Spleen (tissue), 11 donors: ENCODE results near the gene SESN2. TPM values are rescaled to one million over a fixed set of nuclear protein-coding genes. Genes with fewer than 3 reads are reported as not detected.

Source experiments
- DNase-seq: peaks from one replicate; pipeline ENCODE4 v3.0.0-alpha.2; 2020
- H3K27ac ChIP-seq, 8 donors: fragments of 200-600 bp; sonication (generic) in 7 of 8; 1 replicate in 4 of 8; 2 replicates in 4 of 8; pipeline versions ENCODE4 v1.5.0 to v1.8.0; 2016 to 2021; ENCODE audit warnings: inconsistent platforms in 4 of 8, mild to moderate bottlenecking in 4 of 8, moderate library complexity in 1 of 8
- H3K27me3 ChIP-seq, 7 donors: fragments of 200-600 bp; sonication (generic) in 6 of 7; replicated peaks in 1 of 7; 1 replicate in 4 of 7; 2 replicates in 3 of 7; pipeline versions ENCODE4 v1.5.0 to v1.8.0; 2016 to 2021; ENCODE audit warnings: inconsistent platforms in 3 of 7, mild to moderate bottlenecking in 1 of 7
- H3K36me3 ChIP-seq, 6 donors: fragments of 200-600 bp; sonication (generic) in 5 of 6; 1 replicate in 4 of 6; 2 replicates in 2 of 6; pipeline versions ENCODE4 v1.5.0 to v1.8.0; 2016 to 2021; ENCODE audit warnings: inconsistent platforms in 2 of 6
- H3K4me1 ChIP-seq, 6 donors: fragments of 200-600 bp; sonication (generic) in 5 of 6; 1 replicate in 3 of 6; 2 replicates in 3 of 6; pipeline versions ENCODE4 v1.5.0 to v1.8.0; 2016 to 2021; ENCODE audit warnings: inconsistent platforms in 3 of 6
- H3K4me3 ChIP-seq, 8 donors: fragments of 200-600 bp; sonication (generic) in 7 of 8; 1 replicate in 4 of 8; 2 replicates in 4 of 8; pipeline versions ENCODE4 v1.5.0 to v1.8.0; 2016 to 2021; ENCODE audit warnings: inconsistent platforms in 4 of 8, mild to moderate bottlenecking in 4 of 8, moderate library complexity in 2 of 8
- H3K9me3 ChIP-seq, 8 donors: fragments of 200-600 bp; sonication (generic) in 7 of 8; 1 replicate in 4 of 8; 2 replicates in 4 of 8; pipeline versions ENCODE4 v1.5.0 to v1.8.0; 2016 to 2021; ENCODE audit warnings: inconsistent platforms in 4 of 8
- CTCF ChIP-seq, 11 experiments: fragments of 200-600 bp in 7 of 11; fragments of 450-650 bp in 4 of 11; sonication (generic) in 4 of 11; IDR thresholded peaks in 8 of 11; conservative IDR thresholded peaks in 3 of 11; 1 replicate in 7 of 11; 2 replicates in 4 of 11; pipeline versions ENCODE4 v1.4.0 to v1.8.0; 2016 to 2021; ENCODE audit warnings: antibody characterized with exemption in 11 of 11, inconsistent platforms in 4 of 11, mild to moderate bottlenecking in 1 of 11
- POLR2A ChIP-seq, 3 donors: fragments of 450-650 bp; IDR thresholded peaks; one replicate each; pipeline ENCODE4 v1.5.1; 2017; ENCODE audit warnings: antibody characterized with exemption in 3 of 3, mild to moderate bottlenecking in 1 of 3
- POLR2AphosphoS5 ChIP-seq, 3 donors: sonication (generic); formaldehyde crosslinking; IDR thresholded peaks; one replicate each; pipeline ENCODE4 v1.5.1; 2017; ENCODE audit warnings: antibody characterized with exemption in 3 of 3
- WGBS, 5 donors: extraction: QIAGEN DNeasy Blood & Tissue Kit in 3 of 5; methylation state at CpG; one replicate each; pipeline versions ENCODE4 v1.1.5 to v1.1.7; 2013 to 2018; 5-methylcytosine and 5-hydroxymethylcytosine counted together
- intact Hi-C: fragments of 100-400 bp; cut with DNase I; formaldehyde crosslinking; loops from one replicate; pipeline ENCODE4 v1.15.0; 2023; ENCODE audit warnings: low total_unique reads
- polyA plus RNA-seq, 3 donors: library from polyadenylated mRNA; stranded (reverse); fragments of 200-250 nt; gene quantifications; one replicate each; pipeline ENCODE4 v1.2.1, GENCODE V29; 2013
- total RNA-seq, 7 donors: library from RNA; depleted of rRNA in 3 of 7; stranded (reverse); fragments of >200 nt in 3 of 7; fragmentation: NEBNext Ultra II Directional in 4 of 7; extraction: Animal tissue kit (Norgen Biotek cat#: 25700) in 4 of 7; gene quantifications; one replicate each; pipeline versions ENCODE4 v1.1.0 to v1.2.1, GENCODE V29; 2016 to 2021
- donor health status: healthy with polysubstance abuse.
- donor health status: DM: no; HTN: no; CAD: no; lungs with moderate emphysema.
- donor health status: DM: no; HTN: no; CAD: no.
- donor health status: Bipolar disorder and iron deficiency.
- donor health status: healthy.
- donor health status: DM: no; HTN: no; CAD: no.
- donor health status: DM: yes; HTN: yes; CAD: no.

SESN2 gene
- total and polyA plus RNA-seq, 10 donors: 2.4 to 16.7 (median 8.2) TPM

DNA sequence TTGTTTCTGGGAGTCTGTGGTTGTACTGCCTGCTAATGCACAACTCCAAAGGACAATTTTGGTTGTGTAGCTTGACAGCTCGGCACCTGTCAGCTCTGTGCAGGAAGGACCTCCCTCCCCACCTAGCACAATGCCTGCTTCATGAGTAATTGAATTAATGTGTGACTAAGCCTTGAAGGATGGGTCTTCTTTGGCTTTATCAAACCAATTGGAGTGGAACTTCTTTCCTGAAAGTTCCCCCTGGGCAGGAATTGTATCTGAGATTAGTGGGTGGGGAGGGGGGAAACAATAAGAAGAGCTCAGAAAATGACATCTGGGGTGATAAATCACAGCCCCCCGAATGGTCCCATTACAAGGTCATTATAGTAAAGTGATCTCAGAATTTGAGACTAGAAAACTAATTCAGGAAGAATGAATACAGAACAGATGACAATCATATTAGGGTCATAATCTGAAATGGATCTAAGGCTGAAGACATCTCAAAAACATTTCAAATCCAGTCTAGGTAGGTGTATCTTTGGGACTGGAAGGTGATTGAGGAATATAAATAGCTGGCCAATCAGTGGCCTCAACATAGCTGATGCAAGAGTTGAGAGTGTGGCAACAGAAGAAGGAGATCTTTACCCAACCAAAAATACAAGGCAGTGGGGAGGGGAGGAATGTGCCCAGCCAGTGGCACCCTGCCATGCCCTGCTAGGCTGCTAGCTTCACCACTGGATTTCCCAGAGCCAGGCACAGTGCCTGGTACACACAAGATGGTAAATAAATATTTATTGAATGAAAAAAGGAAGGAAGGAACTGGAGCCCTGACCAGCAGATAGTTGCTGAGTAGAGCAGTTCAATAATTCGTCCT is 10.1 kb upstream of the SESN2 start:
- 23 to 38% (median 29%) methylated on average over 3 of the region's 3 CpGs for WGBS, 5 donors
- DNase-seq: no peak

GRCh38 chr1:28249866-28250295 is 9.4 kb upstream of the SESN2 start:
- Histone ChIP-seq H3K4me3 (no peak overlapping the region), H3K4me1 (peaks cover 35 to 62% (median 50%) of the 10 kb centered on the region in 6 donors), H3K27ac (peak overlapping the region in 7 of 8 donors; percentile 15 to 97 (median 90)), H3K36me3 (no peaks in the 10 kb centered on the region), H3K27me3 (no peaks in the 10 kb centered on the region), H3K9me3 (no peaks in the 10 kb centered on the region)
- WGBS, 5 donors: 50 to 72% (median 57%) methylated on average over 4 of the region's 4 CpGs
- intact Hi-C loops: loop anchor here (10.0 kb wide), 1 partner anchor 115 kb away; the partner anchor contains the start of gene PHACTR4
- TF ChIP-seq CTCF (IDR thresholded peaks at IDR 0.05 in 8 of 11, conservative IDR thresholded peaks at IDR 0.05 in 3 of 11): no peak
- no peak for TF ChIP-seq POLR2A (IDR thresholded peaks at IDR 0.05)
- no peak for TF ChIP-seq POLR2AphosphoS5 (IDR thresholded peaks at IDR 0.05)
- no peak for DNase-seq

More for the DNA sequence above, 10.1 kb upstream of the SESN2 start:
- intact Hi-C loops: no loop called here
- no peaks in the 10 kb centered on the region for H3K36me3 ChIP-seq
- peak overlapping the region in 2 of 8 donors; percentile 10 to 73 for H3K4me3 ChIP-seq
- peak overlapping the region; percentile 84 to 97 (median 92) for H3K27ac ChIP-seq
- H3K4me1 ChIP-seq: peaks cover 41 to 68% (median 56%) of the 10 kb centered on the region in 6 donors
- TF ChIP-seq POLR2AphosphoS5 (IDR thresholded peaks at IDR 0.05) (no peak), POLR2A (IDR thresholded peaks at IDR 0.05) (no peak), CTCF (IDR thresholded peaks at IDR 0.05 in 8 of 11, conservative IDR thresholded peaks at IDR 0.05 in 3 of 11) (no peak)
- H3K9me3 ChIP-seq: no peaks in the 10 kb centered on the region
- H3K27me3 ChIP-seq: no peaks in the 10 kb centered on the region

GRCh38 chr1:28256197-28256827 is 3.0 kb upstream of the SESN2 start:
- no peaks in the 10 kb centered on the region for H3K36me3 ChIP-seq
- peaks cover 13 to 52% (median 25%) of the 10 kb centered on the region in 6 donors for H3K4me1 ChIP-seq
- DNase-seq: no peak
- H3K4me3 ChIP-seq: no peak overlapping the region
- peaks cover 0 to 5% (median 0%) of the 10 kb centered on the region in 7 donors for H3K27me3 ChIP-seq
- peak overlapping the region in 2 of 8 donors; percentile 3 to 48 for H3K27ac ChIP-seq
- no peaks in the 10 kb centered on the region for H3K9me3 ChIP-seq
- 68 to 76% (median 74%) methylated on average over 6 of the region's 6 CpGs for WGBS, 5 donors
- TF ChIP-seq CTCF (IDR thresholded peaks at IDR 0.05 in 8 of 11, conservative IDR thresholded peaks at IDR 0.05 in 3 of 11) (no peak), POLR2AphosphoS5 (IDR thresholded peaks at IDR 0.05) (no peak), POLR2A (IDR thresholded peaks at IDR 0.05) (no peak)
- intact Hi-C loops: loop anchor here (10.0 kb wide), 1 partner anchor 108 kb away; the partner anchor contains the start of gene PHACTR4
